IMR-90 (cell line): Measurements from ENCODE around the gene RPL19. TPM values are rescaled to one million over a fixed set of nuclear protein-coding genes. Genes with fewer than 3 reads are reported as not detected.

Experiments
- ATAC-seq: fragments of 200-7000 bp; cut with Tn5 transposase; 2 replicates; pipeline ENCODE4 v1.9.1; 2020; ENCODE audit warnings: low read depth, mild to moderate bottlenecking, moderate library complexity
- BruUV-seq: library from RNA; stranded (reverse); fragments of 400-500 nt; replicated peaks from 2 replicates; lab custom pipeline; 2021; lab: Mats Ljungman, UMichigan
- CTCF ChIA-PET: fragments of 300-600 bp; formaldehyde crosslinking; extraction: SDS; loops from one replicate; lab custom pipeline; 2021; ENCODE audit warnings: antibody characterized with exemption; lab: Yijun Ruan, JAX
- POLR2A ChIA-PET: fragments of 300-600 bp; sonication (Branson Sonifier 250); formaldehyde crosslinking; loops from one replicate; lab custom pipeline; 2022; ENCODE audit warnings: antibody characterized with exemption; ENCODE audit not compliant: unreplicated experiment; lab: Charles Lee
- DNase-seq: peaks from one replicate; pipeline ENCODE4 v3.0.0; 2013
- H2AFZ ChIP-seq: replicated peaks from 2 replicates; pipeline ENCODE3; 2013; ENCODE audit warnings: low read length, mild to moderate bottlenecking; ENCODE audit not compliant: poor library complexity
- H2AK5ac ChIP-seq: 2 replicates; pipeline ENCODE4 v1.6.1; 2013; ENCODE audit warnings: low read depth, low read length, inconsistent platforms
- H2AK9ac ChIP-seq: replicated peaks from 2 replicates; pipeline ENCODE3; 2013; ENCODE audit warnings: mild to moderate bottlenecking, low read depth, low read length, moderate library complexity; ENCODE audit not compliant: poor library complexity
- H2BK120ac ChIP-seq: 2 replicates; pipeline ENCODE4 v1.6.1; 2013; ENCODE audit warnings: low read depth, low read length, inconsistent platforms
- H2BK15ac ChIP-seq: 3 replicates; pipeline ENCODE4 v1.6.1; 2013; ENCODE audit warnings: low read depth, low read length, inconsistent platforms
- H2BK20ac ChIP-seq: 2 replicates; pipeline ENCODE4 v1.6.1; 2013; ENCODE audit warnings: low read depth, mild to moderate bottlenecking, inconsistent platforms, low read length, moderate library complexity
- H2BK5ac ChIP-seq: 2 replicates; pipeline ENCODE4 v1.6.1; 2013; ENCODE audit warnings: mild to moderate bottlenecking, low read depth, low read length, inconsistent platforms; ENCODE audit not compliant: poor library complexity, severe bottlenecking
- H3K14ac ChIP-seq: replicated peaks from 2 replicates; pipeline ENCODE4 v1.6.1; 2013; ENCODE audit warnings: low read depth, low read length, inconsistent platforms
- H3K18ac ChIP-seq: 2 replicates; pipeline ENCODE4 v1.6.1; 2013; ENCODE audit warnings: low read depth, low read length, control low read depth
- H3K23ac ChIP-seq: 2 replicates; pipeline ENCODE4 v1.6.1; 2013; ENCODE audit warnings: low read depth, low read length, inconsistent platforms
- H3K27ac ChIP-seq: 2 replicates; pipeline ENCODE4 v1.5.1; 2013; ENCODE audit warnings: mild to moderate bottlenecking, control low read depth, low read length; ENCODE audit not compliant: insufficient read depth
- H3K27me3 ChIP-seq: 2 replicates; pipeline ENCODE4 v1.6.1; 2013; ENCODE audit warnings: low read length; ENCODE audit not compliant: control insufficient read depth, insufficient read depth
- H3K36me3 ChIP-seq: 2 replicates; pipeline ENCODE4 v1.6.1; 2013; ENCODE audit warnings: low read length, mixed read lengths; ENCODE audit not compliant: control insufficient read depth, insufficient read depth
- H3K4ac ChIP-seq: 2 replicates; pipeline ENCODE4 v1.6.1; 2013; ENCODE audit warnings: low read depth, low read length, inconsistent platforms
- H3K4me1 ChIP-seq: 2 replicates; pipeline ENCODE4 v1.6.1; 2013; ENCODE audit warnings: low read length, mixed read lengths; ENCODE audit not compliant: control insufficient read depth, insufficient read depth
- H3K4me2 ChIP-seq: 2 replicates; pipeline ENCODE4 v1.6.1; 2013; ENCODE audit warnings: low read depth, mild to moderate bottlenecking, control low read depth, low read length, moderate library complexity
- H3K4me3 ChIP-seq: 2 replicates; pipeline ENCODE4 v1.5.1; 2013; ENCODE audit warnings: low read depth, mild to moderate bottlenecking, control low read depth, low read length, moderate library complexity; ENCODE audit not compliant: insufficient read depth
- H3K56ac ChIP-seq: 2 replicates; pipeline ENCODE4 v1.6.1; 2013; ENCODE audit warnings: low read length, inconsistent platforms; ENCODE audit not compliant: insufficient read depth; ENCODE audit errors: extremely low read depth
- H3K79me1 ChIP-seq, 2 experiments: 2 replicates each; pipeline ENCODE4 v1.6.1; 2013; ENCODE audit warnings: low read length in 2 of 2, inconsistent platforms in 1 of 2, low read depth in 1 of 2
- H3K9ac ChIP-seq: 2 replicates; pipeline ENCODE4 v1.6.1; 2013; ENCODE audit warnings: low read depth, low read length, control low read depth
- H3K9me1 ChIP-seq: 2 replicates; pipeline ENCODE4 v1.6.1; 2013; ENCODE audit warnings: low read length, inconsistent platforms; ENCODE audit not compliant: insufficient read depth
- H3K9me3 ChIP-seq: 2 replicates; pipeline ENCODE4 v1.6.1; 2013; ENCODE audit warnings: low read length; ENCODE audit not compliant: control insufficient read depth, insufficient read depth
- H4K20me1 ChIP-seq: 2 replicates; pipeline ENCODE4 v1.6.1; 2013; ENCODE audit warnings: low read length, inconsistent platforms; ENCODE audit not compliant: insufficient read depth
- H4K5ac ChIP-seq: 2 replicates; pipeline ENCODE4 v1.6.1; 2013; ENCODE audit warnings: mild to moderate bottlenecking, low read depth, low read length, control low read depth
- H4K8ac ChIP-seq, 2 experiments: 2 replicates each; pipeline ENCODE4 v1.6.1; 2013; ENCODE audit warnings: low read depth in 2 of 2, low read length in 2 of 2, control low read depth in 1 of 2, inconsistent platforms in 1 of 2
- H4K91ac ChIP-seq: 2 replicates; pipeline ENCODE4 v1.6.1; 2013; ENCODE audit warnings: low read depth, low read length, inconsistent platforms; ENCODE audit not compliant: insufficient read depth
- CTCF ChIP-seq: conservative IDR thresholded peaks from 2 replicates; pipeline ENCODE4 v1.5.1; 2012; ENCODE audit warnings: mild to moderate bottlenecking, low read depth, low read length, improper control_type of control experiment
- MAZ ChIP-seq: IDR thresholded peaks from 2 replicates; pipeline ENCODE4 v1.6.1; 2012; ENCODE audit warnings: low read depth, mild to moderate bottlenecking, low read length, improper control_type of control experiment, moderate library complexity, borderline replicate concordance
- POLR2A ChIP-seq: IDR thresholded peaks from 2 replicates; pipeline ENCODE4 v1.6.1; 2012; ENCODE audit warnings: mild to moderate bottlenecking, low read depth, low read length
- RAD21 ChIP-seq: IDR thresholded peaks from 2 replicates; pipeline ENCODE4 v1.6.1; 2012; ENCODE audit warnings: low read length, improper control_type of control experiment
- RCOR1 ChIP-seq: IDR thresholded peaks from 2 replicates; pipeline ENCODE4 v1.6.1; 2012; ENCODE audit warnings: mild to moderate bottlenecking, low read length, improper control_type of control experiment; ENCODE audit not compliant: insufficient replicate concordance
- RFX5 ChIP-seq: IDR thresholded peaks from 2 replicates; pipeline ENCODE4 v1.8.0; 2012; ENCODE audit warnings: low read depth, mild to moderate bottlenecking, low read length, moderate library complexity
- SMC3 ChIP-seq: fragments of 150-350 bp; IDR thresholded peaks from 2 replicates; pipeline ENCODE4 v1.6.1; 2016; ENCODE audit warnings: low read depth, mild to moderate bottlenecking, antibody characterized with exemption, low read length, moderate library complexity
- WGBS, 2 experiments: methylation state at CpG; one replicate each; pipeline versions ENCODE4 v1.1.5 to v1.1.7; 2013; ENCODE audit warnings: missing lambda C conversion rate in 2 of 2; ENCODE audit not compliant: insufficient read length in 1 of 2; ENCODE audit errors: extremely low coverage in 2 of 2; 5-methylcytosine and 5-hydroxymethylcytosine counted together
- dilution Hi-C: fragments of 300-500 bp; cut with HindIII; formaldehyde crosslinking; loops from one replicate; pipeline ENCODE4 v1.14.3; 2018; ENCODE audit warnings: low sequenced_read_pairs; ENCODE audit not compliant: unreplicated experiment
- in situ Hi-C: fragments of 300-500 bp; cut with MboI; formaldehyde crosslinking; loops from 3 replicates; pipeline ENCODE4 v1.14.3; 2019; ENCODE audit warnings: low sequenced_read_pairs, inconsistent platforms, mixed read lengths
- intact Hi-C: fragments of 100-400 bp; cut with micrococcal nuclease; formaldehyde crosslinking; loops from 2 replicates; pipeline ENCODE4 v1.10.0; 2022
- polyA plus RNA-seq, 3 experiments: library from polyadenylated mRNA; depleted of rRNA; stranded (reverse); fragments of >200 nt; gene quantifications; 2 replicates each; pipeline ENCODE4 v1.2.3, GENCODE V29; 2012; ENCODE audit warnings: low replicate concordance in 1 of 3
- total RNA-seq: library from RNA; depleted of rRNA; stranded (reverse); fragments of >200 nt; gene quantifications from 2 replicates; pipeline ENCODE4 v1.2.3, GENCODE V29; 2012

Gene RPL19
- total and polyA plus RNA-seq, 2 of the 4 experiments (the other 2 are of a cell fraction), result 2,101 to 2,466 TPM

- Histone ChIP-seq H4K5ac (no peak overlapping the region), H2AK9ac (no peak overlapping the region), H3K79me1 (no peaks in the 10 kb centered on the region), H3K4me2 (peak overlapping the region; percentile 78), H3K4me3 (no peak overlapping the region), H3K4me1 (peaks cover 4% of the 10 kb centered on the region), H3K14ac (0 out of 2 replicates have a peak overlapping the region, but pooled peaks have one; percentile 10), H2BK15ac (no peak overlapping the region), H3K4ac (no peak overlapping the region), H2BK20ac (no peak overlapping the region), H3K36me3 (no peaks in the 10 kb centered on the region), H3K27me3 (peaks cover 9% of the 10 kb centered on the region), H2AK5ac (0 out of 2 replicates have a peak overlapping the region, but pooled peaks have one; percentile 10), H3K27ac (no peak overlapping the region), H4K8ac (no peak overlapping the region), H2BK120ac (no peak overlapping the region), H2BK5ac (no peak overlapping the region), H3K23ac (0 out of 2 replicates have a peak overlapping the region, but pooled peaks have one; percentile 6), H3K18ac (no peak overlapping the region), H3K9me3 (no peaks in the 10 kb centered on the region), H3K56ac (no peak overlapping the region), H3K9me1 (no peaks in the 10 kb centered on the region), H3K9ac (no peak overlapping the region; the same call in 1 of the 2 replicates), H4K91ac (no peak overlapping the region), H4K20me1 (no peaks in the 10 kb centered on the region), H2AFZ (peak overlapping the region; percentile 71)
- no TSS peak for BruUV-seq
- dilution Hi-C loops, result no loop called here
- DNase-seq, result peak; percentile 26
- ChIA-PET CTCF (interaction anchor here (0.7 to 1.6 kb wide), 7 partner anchors 13 to 249 kb away, joined by 3 to 8 read pairs (median 4); partner anchors contain the start of gene RPL19), POLR2A (no interaction called here)
- intact Hi-C loops, result loop anchor here (2.0 to 10.0 kb wide), 2 partner anchors 25 to 167 kb away; no protein-coding TSS in a partner anchor
- in situ Hi-C loops, result no loop called here
- 27% methylated on average over 8 of the region's 22 CpGs; no CpG with 5 or more reads in 1 of the 2 experiments for WGBS, 2 experiments
- ATAC-seq, result peak; percentile 90
- TF ChIP-seq RFX5 (no peak), MAZ (peak; percentile 26; the same call in 1 of the 2 replicates), RCOR1 (no peak), RAD21 (peak; percentile 75), POLR2A (no peak), CTCF (peak; percentile 74), SMC3 (peak; percentile 66)
Measured at GRCh38 chr17:39231591-39232551, 31.8 kb downstream of the RPL19 start.
